GM12878 (cell line): ENCODE data around the gene OTOP3. TPM values are rescaled to one million over a fixed set of nuclear protein-coding genes. Genes with fewer than 3 reads are reported as not detected.

Source experiments
- ATAC-seq: fragments of 200-7000 bp; cut with Tn5 transposase; 3 replicates; pipeline ENCODE4 v1.9.1; 2020; ENCODE audit warnings: mild to moderate bottlenecking, moderate library complexity
- BruUV-seq: library from RNA; stranded (reverse); fragments of 400-500 nt; replicated peaks from 2 replicates; lab custom pipeline; 2021; lab: Mats Ljungman, UMichigan
- CTCF ChIA-PET: fragments of 300-600 bp; sonication (Branson Sonifier 250); formaldehyde crosslinking; extraction: SDS; loops from one replicate; lab custom pipeline; 2021; ENCODE audit warnings: inconsistent platforms; lab: Yijun Ruan, JAX
- POLR2A ChIA-PET: fragments of 350-600 bp; formaldehyde crosslinking; extraction: SDS; loops from one replicate; lab custom pipeline; 2021; ENCODE audit warnings: inconsistent platforms; lab: Charles Lee
- RAD21 ChIA-PET: fragments of 300-600 bp; sonication (Branson Sonifier 250); formaldehyde crosslinking; loops from one replicate; lab custom pipeline; 2023; ENCODE audit warnings: antibody characterized with exemption; ENCODE audit not compliant: unreplicated experiment; lab: Charles Lee
- SMC1A ChIA-PET: fragments of 300-600 bp; sonication (Branson Sonifier 250); formaldehyde crosslinking; loops from one replicate; lab custom pipeline; 2023; ENCODE audit not compliant: unreplicated experiment, uncharacterized antibody; lab: Charles Lee
- DNase-seq: peaks from one replicate; pipeline ENCODE4 v3.0.0-alpha.2; 2011; ENCODE audit warnings: low read depth, low spot score
- FAIRE-seq: peaks from 3 replicates; lab custom pipeline; 2011; peaks lifted over from hg19 to GRCh38; lab: Jason Lieb, UNC
- H2AFZ ChIP-seq: 2 replicates; pipeline ENCODE4 v1.6.0; 2011; ENCODE audit warnings: low read depth, low read length, control low read depth; ENCODE audit not compliant: control insufficient read depth
- H3K27ac ChIP-seq: 2 replicates; pipeline ENCODE4 v1.5.1; 2011; ENCODE audit warnings: control low read depth; ENCODE audit not compliant: control insufficient read depth, insufficient read depth
- H3K27me3 ChIP-seq, 2 experiments: replicated peaks in 1 of 2; 2 replicates each; pipeline versions ENCODE4 v1.6.0 to v1.6.1; 2011; ENCODE audit warnings: low read length in 1 of 2; ENCODE audit not compliant: control insufficient read depth in 2 of 2, insufficient read depth in 2 of 2
- H3K36me3 ChIP-seq, 2 experiments: 2 replicates each; pipeline ENCODE4 v1.5.1; 2011; ENCODE audit warnings: low read length in 1 of 2; ENCODE audit not compliant: control insufficient read depth in 2 of 2, insufficient read depth in 2 of 2
- H3K4me1 ChIP-seq: 2 replicates; pipeline ENCODE4 v1.6.1; 2011; ENCODE audit warnings: mild to moderate bottlenecking, low read length, moderate library complexity, mixed read lengths; ENCODE audit not compliant: control insufficient read depth, insufficient read depth
- H3K4me2 ChIP-seq: 2 replicates; pipeline ENCODE4 v1.6.0; 2011; ENCODE audit warnings: control low read depth; ENCODE audit not compliant: control insufficient read depth, insufficient read depth
- H3K4me3 ChIP-seq: fragments of 200-600 bp; sonication (generic); 2 replicates; pipeline ENCODE4 v1.5.1; 2016
- H3K79me2 ChIP-seq: 2 replicates; pipeline ENCODE4 v1.6.0; 2011; ENCODE audit warnings: low read length; ENCODE audit not compliant: control insufficient read depth, insufficient read depth
- H3K9ac ChIP-seq: 2 replicates; pipeline ENCODE4 v1.8.0; 2011; ENCODE audit warnings: low read length, control low read depth, mixed read lengths; ENCODE audit not compliant: control insufficient read depth, insufficient read depth
- H3K9me3 ChIP-seq: replicated peaks from 3 replicates; pipeline ENCODE4 v1.5.1; 2011; ENCODE audit warnings: mild to moderate bottlenecking, low read length; ENCODE audit not compliant: control insufficient read depth, insufficient read depth
- H4K20me1 ChIP-seq: 2 replicates; pipeline ENCODE4 v1.6.0; 2011; ENCODE audit not compliant: control insufficient read depth, insufficient read depth
- ASH2L ChIP-seq: fragments of 300-600, 200-600 bp; sonication (generic); IDR thresholded peaks from 2 replicates; pipeline ENCODE4 v1.6.1; 2017; ENCODE audit warnings: low read depth, mild to moderate bottlenecking, borderline replicate concordance
- EGR1 ChIP-seq, 2 experiments: IDR thresholded peaks; 1 replicate in 1 of 2; 2 replicates in 1 of 2; pipeline ENCODE4 v1.6.1; 2011 to 2012; ENCODE audit warnings: low read depth in 2 of 2, low read length in 2 of 2, borderline replicate concordance in 1 of 2, mild to moderate bottlenecking in 1 of 2, moderate library complexity in 1 of 2
- FOS ChIP-seq: IDR thresholded peaks from 3 replicates; pipeline ENCODE4 v1.6.1; 2011; ENCODE audit warnings: borderline replicate concordance; ENCODE audit not compliant: insufficient read length; ENCODE audit errors: extremely low read depth
- KLF5 ChIP-seq: fragments of 450-650 bp; IDR thresholded peaks from 2 replicates; pipeline ENCODE4 v1.6.1; 2014; ENCODE audit warnings: mild to moderate bottlenecking; ENCODE audit not compliant: partially characterized antibody
- LARP7 ChIP-seq: fragments of 450-650 bp; IDR thresholded peaks from 2 replicates; pipeline ENCODE4 v1.6.1; 2017; ENCODE audit warnings: mild to moderate bottlenecking
- MLLT1 ChIP-seq: fragments of 450-650 bp; IDR thresholded peaks from 2 replicates; pipeline ENCODE4 v1.6.1; 2016; ENCODE audit warnings: mild to moderate bottlenecking
- NFIC ChIP-seq: IDR thresholded peaks from 2 replicates; pipeline ENCODE4 v1.6.1; 2012; ENCODE audit warnings: low read depth, mild to moderate bottlenecking, inconsistent platforms, low read length, moderate library complexity
- NFYB ChIP-seq: IDR thresholded peaks from 2 replicates; pipeline ENCODE4 v1.6.1; 2011; ENCODE audit warnings: low read depth, mild to moderate bottlenecking, low read length, improper control_type of control experiment, moderate library complexity; ENCODE audit not compliant: insufficient read depth
- PAX5 ChIP-seq: IDR thresholded peaks from 2 replicates; pipeline ENCODE4 v1.6.1; 2011; ENCODE audit warnings: low read depth, low read length, borderline replicate concordance
- RAD21 ChIP-seq: IDR thresholded peaks from 2 replicates; pipeline ENCODE4 v1.6.1; 2011; ENCODE audit warnings: mild to moderate bottlenecking, low read depth, low read length, moderate library complexity; ENCODE audit not compliant: insufficient read depth
- REST ChIP-seq: IDR thresholded peaks from 2 replicates; pipeline ENCODE4 v1.6.1; 2012; ENCODE audit warnings: mild to moderate bottlenecking, low read depth, low read length
- RUNX3 ChIP-seq: IDR thresholded peaks from 2 replicates; pipeline ENCODE4 v1.6.1; 2012; ENCODE audit warnings: low read length, inconsistent platforms
- SMC3 ChIP-seq: IDR thresholded peaks from 2 replicates; pipeline ENCODE4 v1.6.1; 2011; ENCODE audit warnings: low read length, improper control_type of control experiment, borderline replicate concordance
- SRF ChIP-seq, 2 experiments: IDR thresholded peaks; 2 replicates each; pipeline ENCODE4 v1.6.1; 2011; ENCODE audit warnings: low read depth in 2 of 2, low read length in 2 of 2, mild to moderate bottlenecking in 1 of 2, moderate library complexity in 1 of 2
- YBX1 ChIP-seq: fragments of 450-650 bp; IDR thresholded peaks from 2 replicates; pipeline ENCODE4 v1.6.1; 2016; ENCODE audit warnings: antibody characterized with exemption
- YY1 ChIP-seq: IDR thresholded peaks from 2 replicates; pipeline ENCODE4 v1.6.1; 2011; ENCODE audit warnings: low read depth, mild to moderate bottlenecking, low read length
- WGBS: methylation state at CpG from one replicate; pipeline ENCODE4 v1.1.6; 2016; ENCODE audit warnings: low lambda C conversion rate; ENCODE audit not compliant: insufficient replicate concordance, insufficient coverage; ENCODE audit errors: missing lambda C conversion rate; 5-methylcytosine and 5-hydroxymethylcytosine counted together
- in situ Hi-C: fragments of 300-500 bp; cut with MboI; formaldehyde crosslinking; loops from 9 replicates; pipeline ENCODE4 v1.14.3; 2018; ENCODE audit warnings: mixed read lengths
- intact Hi-C: fragments of 100-400 bp; cut with micrococcal nuclease; formaldehyde crosslinking; loops from one replicate; pipeline ENCODE4 v1.14.2; 2022; ENCODE audit not compliant: unreplicated experiment
- polyA plus RNA-seq, 11 experiments: library from polyadenylated mRNA; depleted of rRNA in 4 of 11; unstranded in 6 of 11; stranded (reverse) in 5 of 11; fragments of >200 nt; fragmentation: Nextera tagmentation in 4 of 11; fragmentation: Illumina TruSeq in 1 of 11; extraction: Ambion mirVana in 4 of 11; extraction: Trizol in 1 of 11; gene quantifications; 1 replicate in 1 of 11; 2 replicates in 10 of 11; pipeline versions ENCODE4 v1.2.1 to v1.2.3, GENCODE V29; 2011 to 2016; ENCODE audit warnings: inconsistent platforms in 2 of 11, missing spikeins in 2 of 11, low read depth in 1 of 11
- total RNA-seq, 4 experiments: library from RNA; depleted of rRNA in 3 of 4; stranded (reverse); fragments of >200 nt in 3 of 4; fragmentation: Illumina TruSeq in 1 of 4; extraction: Trizol in 1 of 4; gene quantifications; 2 replicates each; pipeline versions ENCODE4 v1.2.1 to v1.2.3, GENCODE V29; 2013 to 2021

Gene OTOP3
- total and polyA plus RNA-seq, 10 of the 15 experiments (the other 5 are each of a cell fraction or from before 2014, with no cell fraction given), result 0.03 to 0.06 TPM; not detected in 8

GRCh38 chr17:74957935-74958740 is 22.4 kb downstream of the OTOP3 start:
- H3K4me1 ChIP-seq, result no peaks in the 10 kb centered on the region; the same call in 1 of the 2 replicates
- FAIRE-seq (peak; percentile 89), DNase-seq (no peak), ATAC-seq (peak; percentile 58)
- no peaks in the 10 kb centered on the region; the same call in 2 of the 3 replicates for H3K9me3 ChIP-seq
- H3K9ac ChIP-seq, result no peak overlapping the region
- no peak overlapping the region for H3K27ac ChIP-seq
- intact Hi-C loops, result loop anchor here (5.0 kb wide), 1 partner anchor 166 kb away; no protein-coding TSS in a partner anchor
- ChIA-PET CTCF (interaction anchor here (0.6 to 13.8 kb wide), 25 partner anchors 9 to 624 kb away, joined by 3 to 274 read pairs (median 5); partner anchors contain the start of genes FDXR, MRPL58, OTOP2 and USH1G), SMC1A (interaction anchor here (1.0 to 7.7 kb wide), 8 partner anchors 9 to 167 kb away, joined by 3 to 73 read pairs (median 4); partner anchors contain the start of genes OTOP2 and USH1G), RAD21 (interaction anchor here (0.9 to 4.7 kb wide), 15 partner anchors 10 to 454 kb away, joined by 3 to 30 read pairs (median 4); partner anchors contain the start of genes FDXR, OTOP2 and USH1G), POLR2A (no interaction called here)
- BruUV-seq, result no TSS peak
- in situ Hi-C loops, result loop anchor here (5.0 kb wide), 1 partner anchor 36 kb away; the partner anchor contains the start of genes OTOP2 and USH1G
- no peak overlapping the region for H2AFZ ChIP-seq
- H3K4me2 ChIP-seq, result no peak overlapping the region
- no peaks in the 10 kb centered on the region for H3K27me3 ChIP-seq
- 19% methylated on average over 27 of the region's 33 CpGs for WGBS
- H3K36me3 ChIP-seq, result no peaks in the 10 kb centered on the region
- no peak overlapping the region for H3K4me3 ChIP-seq
- H3K79me2 ChIP-seq, result no peaks in the 10 kb centered on the region
- H4K20me1 ChIP-seq, result no peaks in the 10 kb centered on the region
- TF ChIP-seq RAD21 (peak; percentile 78), RUNX3 (peak; percentile 43; the same call in 1 of the 2 replicates), MLLT1 (no peak), NFIC (no peak), EGR1 (IDR thresholded peaks at IDR 0.05; ENCODE audit: borderline replicate concordance in 1 of 2, low read depth in 2 of 2, low read length in 2 of 2) (no peak), REST (no peak), KLF5 (no peak), FOS (no peak), LARP7 (0 out of 2 replicates have a peak, but pooled peaks have one; percentile 45), SRF (IDR thresholded peaks at IDR 0.05; ENCODE audit: low read depth in 2 of 2, low read length in 2 of 2) (no peak), YBX1 (no peak), SMC3 (peak; percentile 95), NFYB (no peak), PAX5 (no peak), YY1 (peak; percentile 71), ASH2L (no peak)
